ENCODE results near the gene PRDM15. TPM values are rescaled to one million over a fixed set of nuclear protein-coding genes. Genes with fewer than 3 reads are reported as not detected.
A peak's percentile ranks its signal among the peaks of the same experiment; 100 is the strongest.

Gene PRDM15
- total and polyA plus RNA-seq, 2 experiments from 2014 or later = 2.3 to 4.2 TPM

- H3K4me1 ChIP-seq (ENCODE audit: insufficient read depth) = peaks cover 17% of the 10 kb centered on the region
- peak within 1 kb of the TSS; percentile 77 for H3K9ac ChIP-seq
- peaks cover 8% of the 10 kb centered on the region for H3F3A ChIP-seq (ENCODE audit: insufficient read depth)
- peak; percentile 80 for DNase-seq
- no peaks in the 10 kb centered on the region for H3K36me3 ChIP-seq (ENCODE audit: low read depth)
- no peaks in the 10 kb centered on the region for H3K9me2 ChIP-seq (ENCODE audit: insufficient read depth)
- H2AFZ ChIP-seq = peak within 1 kb of the TSS; percentile 65
- peak within 1 kb of the TSS; percentile 64 for H3K4me3 ChIP-seq
- H3K9me3 ChIP-seq (ENCODE audit: low read depth) = no peaks in the 10 kb centered on the region
- H3K27me3 ChIP-seq (replicated peaks; ENCODE audit: insufficient read depth) = peaks cover 10% of the 10 kb centered on the region; the same call in 1 of the 2 replicates
- peak within 1 kb of the TSS; percentile 81 for H3K4me2 ChIP-seq (ENCODE audit: unreplicated experiment)
- H3K27ac ChIP-seq = peak within 1 kb of the TSS; percentile 62
- no peaks in the 10 kb centered on the region for H3K79me2 ChIP-seq (ENCODE audit: insufficient read depth)
- no peak for TF ChIP-seq EZH2phosphoT487 (IDR thresholded peaks at IDR 0.05; ENCODE audit: insufficient read depth, low read depth)
- 7 to 8% methylated on average over 33 to 36 of the region's 53 CpGs for WGBS, 2 experiments (ENCODE audit: low coverage in 1 of 2, low lambda C conversion rate in 2 of 2, missing lambda C conversion rate in 2 of 2)
- no peaks in the 10 kb centered on the region for H4K20me1 ChIP-seq (ENCODE audit: insufficient read depth)
- in situ Hi-C loops (cut with MboI) = no loop called here
Observed at GRCh38 chr21:41766883-41767605, 112.1 kb downstream of the PRDM15 start, which contains the start of gene RIPK4. Gene RIPK4 (minus strand): TSS chr21:41767052. CDS start chr21:41767041, 11 bp downstream.

DNA sequence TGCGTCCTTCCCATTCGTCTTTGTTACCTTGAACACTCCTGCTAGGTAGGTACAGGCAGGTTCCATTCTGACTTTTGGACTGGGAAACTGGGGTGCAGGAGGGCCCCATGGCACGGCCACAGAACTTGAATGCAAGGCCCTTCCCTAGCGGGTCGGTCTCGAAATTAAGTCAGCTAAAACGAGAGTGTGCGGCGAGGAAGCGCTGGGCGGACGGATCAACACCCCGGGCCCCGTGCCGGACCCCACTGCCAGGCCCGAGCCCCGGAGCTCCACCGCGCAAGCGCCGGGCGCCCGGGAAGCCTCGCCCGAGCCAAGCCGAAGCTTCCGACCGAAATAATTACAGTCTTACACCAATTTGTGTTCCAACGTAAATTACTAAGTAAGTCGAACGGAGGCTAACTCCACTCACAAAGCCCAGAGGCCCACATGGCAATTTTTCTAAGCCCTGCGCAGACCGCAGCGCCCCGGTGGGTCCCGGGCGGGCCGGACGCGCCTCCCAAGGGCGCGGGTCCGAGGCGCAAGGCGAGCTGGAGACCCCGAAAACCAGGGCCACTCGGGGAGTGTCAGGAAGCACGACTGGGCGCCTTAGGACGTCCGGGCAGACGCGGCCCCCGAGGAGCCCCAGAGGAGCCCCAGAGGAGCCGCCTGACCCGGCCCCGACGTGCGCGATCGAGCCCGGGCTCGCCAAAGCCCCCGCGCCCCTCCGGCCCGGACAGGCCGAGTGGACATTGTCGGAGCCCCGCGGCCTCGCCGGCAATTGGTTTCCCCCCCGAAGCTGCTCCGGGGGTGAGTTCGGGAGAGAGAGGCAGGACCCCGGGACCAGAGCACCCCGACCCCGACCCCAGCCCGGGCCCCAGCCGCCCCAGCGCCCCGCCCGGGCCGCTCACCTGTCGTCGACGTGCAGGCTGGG lies 112.9 kb downstream of the PRDM15 start:
- WGBS, 2 experiments (ENCODE audit: low coverage in 1 of 2, low lambda C conversion rate in 2 of 2, missing lambda C conversion rate in 2 of 2) = 17 to 20% methylated on average over 64 to 81 of the region's 88 CpGs
- H3K4me1 ChIP-seq (ENCODE audit: insufficient read depth) = peaks cover 17% of the 10 kb centered on the region
- H3K27me3 ChIP-seq (replicated peaks; ENCODE audit: insufficient read depth) = peaks cover 10% of the 10 kb centered on the region; the same call in 1 of the 2 replicates
- H3K36me3 ChIP-seq (ENCODE audit: low read depth) = no peaks in the 10 kb centered on the region
- H3K27ac ChIP-seq = no peak overlapping the region
- H3K79me2 ChIP-seq (ENCODE audit: insufficient read depth) = no peaks in the 10 kb centered on the region
- peak overlapping the region; percentile 81 for H3K4me2 ChIP-seq (ENCODE audit: unreplicated experiment)
- TF ChIP-seq EZH2phosphoT487 (IDR thresholded peaks at IDR 0.05; ENCODE audit: insufficient read depth, low read depth) = no peak
- TF ChIP-seq EZH2 (IDR thresholded peaks at IDR 0.05; ENCODE audit: insufficient read depth, poor library complexity, severe bottlenecking) = no peak
- H3F3A ChIP-seq (ENCODE audit: insufficient read depth) = peaks cover 8% of the 10 kb centered on the region
- no peaks in the 10 kb centered on the region for H3K9me2 ChIP-seq (ENCODE audit: insufficient read depth)
- H3K4me3 ChIP-seq = peak overlapping the region; percentile 64
- DNase-seq = peak; percentile 37
- no peaks in the 10 kb centered on the region for H3K9me3 ChIP-seq (ENCODE audit: low read depth)
- in situ Hi-C loops (cut with MboI) = no loop called here
- no peaks in the 10 kb centered on the region for H4K20me1 ChIP-seq (ENCODE audit: insufficient read depth)
- peak overlapping the region; percentile 77 for H3K9ac ChIP-seq
- peak overlapping the region; percentile 65 for H2AFZ ChIP-seq

DNA sequence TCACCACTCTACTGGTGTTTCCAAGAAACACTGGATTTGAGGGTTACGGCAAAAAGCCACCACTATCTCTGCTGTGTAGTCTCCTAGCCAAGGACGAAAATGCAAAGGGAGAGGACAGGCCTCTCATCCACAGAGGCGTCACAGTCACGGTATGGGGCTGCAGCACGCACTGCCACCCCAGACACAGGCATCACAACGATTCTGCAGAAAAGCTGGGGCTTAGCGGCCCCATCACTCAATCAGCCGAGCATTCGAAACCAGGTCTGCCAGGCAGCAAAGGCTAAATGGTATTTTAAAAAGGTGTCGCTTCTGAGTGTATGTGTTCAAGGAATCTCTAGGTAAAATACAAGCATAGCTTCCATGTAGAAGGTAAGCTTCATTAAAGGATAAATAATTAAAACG lies 113.7 kb downstream of the PRDM15 start:
- Histone ChIP-seq H3K27me3 (replicated peaks; ENCODE audit: insufficient read depth) (peaks cover 10% of the 10 kb centered on the region; the same call in 1 of the 2 replicates), H3K9ac (no peak overlapping the region), H3K27ac (no peak overlapping the region), H3K9me2 (ENCODE audit: insufficient read depth) (no peaks in the 10 kb centered on the region), H3K79me2 (ENCODE audit: insufficient read depth) (no peaks in the 10 kb centered on the region), H3F3A (ENCODE audit: insufficient read depth) (peaks cover 8% of the 10 kb centered on the region), H3K9me3 (ENCODE audit: low read depth) (no peaks in the 10 kb centered on the region), H3K4me2 (ENCODE audit: unreplicated experiment) (no peak overlapping the region), H3K4me3 (no peak overlapping the region), H3K4me1 (ENCODE audit: insufficient read depth) (peaks cover 17% of the 10 kb centered on the region), H3K36me3 (ENCODE audit: low read depth) (no peaks in the 10 kb centered on the region), H2AFZ (no peak overlapping the region), H4K20me1 (ENCODE audit: insufficient read depth) (no peaks in the 10 kb centered on the region)
- in situ Hi-C loops (cut with MboI) = no loop called here
- TF ChIP-seq EZH2 (IDR thresholded peaks at IDR 0.05; ENCODE audit: insufficient read depth, poor library complexity, severe bottlenecking) (no peak), EZH2phosphoT487 (IDR thresholded peaks at IDR 0.05; ENCODE audit: insufficient read depth, low read depth) (no peak)
- WGBS, 2 experiments (ENCODE audit: low coverage in 1 of 2, low lambda C conversion rate in 2 of 2, missing lambda C conversion rate in 2 of 2) = 93% methylated on average over 11 of the region's 11 CpGs
- DNase-seq = no peak

DNA sequence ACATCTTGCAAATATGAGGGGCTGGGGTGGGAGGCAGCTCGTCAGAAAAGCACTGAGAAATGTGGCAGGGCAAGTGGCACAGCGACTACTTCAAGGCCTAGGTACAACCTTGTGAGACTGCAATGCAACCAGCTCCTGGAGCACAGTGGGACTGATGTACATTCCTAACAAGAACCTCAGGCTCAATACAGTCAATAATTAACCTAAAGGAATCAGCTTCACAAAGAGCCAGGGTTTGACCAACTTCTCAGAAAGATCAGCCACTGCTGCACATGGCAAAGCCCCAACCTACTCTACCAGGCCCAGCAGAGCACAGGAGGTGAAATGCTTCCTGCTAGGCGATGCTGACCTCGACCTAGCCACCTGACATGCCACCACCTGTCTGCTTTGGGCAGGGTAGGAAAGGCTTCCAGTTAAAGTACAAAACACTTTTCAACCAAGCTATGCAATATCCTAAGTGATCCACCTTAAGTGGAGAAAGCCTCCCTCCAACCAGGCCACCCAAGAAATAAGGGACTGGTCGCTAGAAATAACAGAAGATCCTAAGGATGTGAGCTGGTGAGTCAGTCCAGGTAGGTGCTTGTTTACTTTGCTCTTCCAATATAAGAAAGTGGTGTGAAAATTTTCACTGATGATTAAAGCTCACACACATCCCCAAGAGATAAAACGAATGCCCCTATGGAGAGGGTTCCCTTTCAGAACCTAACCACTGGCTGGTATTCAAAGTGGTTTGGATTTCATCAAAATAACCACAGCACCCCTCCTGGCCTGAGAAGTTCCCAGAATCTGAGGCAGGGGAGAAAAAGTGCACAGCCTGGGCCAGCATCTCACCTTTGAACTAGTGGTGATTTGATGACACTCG lies 114.4 kb downstream of the PRDM15 start:
- Histone ChIP-seq H3K27ac (no peak overlapping the region), H4K20me1 (ENCODE audit: insufficient read depth) (no peaks in the 10 kb centered on the region), H3K9me3 (ENCODE audit: low read depth) (no peaks in the 10 kb centered on the region), H3K4me2 (ENCODE audit: unreplicated experiment) (no peak overlapping the region), H3K4me1 (ENCODE audit: insufficient read depth) (peaks cover 17% of the 10 kb centered on the region), H3K9ac (no peak overlapping the region), H2AFZ (no peak overlapping the region), H3F3A (ENCODE audit: insufficient read depth) (peaks cover 8% of the 10 kb centered on the region), H3K36me3 (ENCODE audit: low read depth) (no peaks in the 10 kb centered on the region), H3K9me2 (ENCODE audit: insufficient read depth) (no peaks in the 10 kb centered on the region), H3K4me3 (no peak overlapping the region), H3K79me2 (ENCODE audit: insufficient read depth) (no peaks in the 10 kb centered on the region), H3K27me3 (replicated peaks; ENCODE audit: insufficient read depth) (peaks cover 10% of the 10 kb centered on the region; the same call in 1 of the 2 replicates)
- in situ Hi-C loops (cut with MboI) = no loop called here
- DNase-seq = no peak
- WGBS, 2 experiments (ENCODE audit: low coverage in 1 of 2, low lambda C conversion rate in 2 of 2, missing lambda C conversion rate in 2 of 2) = 90 to 94% methylated on average over 7 of the region's 7 CpGs
- TF ChIP-seq EZH2 (IDR thresholded peaks at IDR 0.05; ENCODE audit: insufficient read depth, poor library complexity, severe bottlenecking) (no peak), EZH2phosphoT487 (IDR thresholded peaks at IDR 0.05; ENCODE audit: insufficient read depth, low read depth) (no peak)
